B cell (primary cell): Measurements from ENCODE around the gene ZNF780A.

Source experiments
- CTCF ChIP-seq: fragments of 200-600 bp; IDR thresholded peaks from one replicate; pipeline ENCODE4 v1.8.0; 2022; ENCODE audit warnings: antibody characterized with exemption, mild to moderate bottlenecking
- EZH2 ChIP-seq: IDR thresholded peaks from 2 replicates; pipeline ENCODE4 v1.6.1; 2012; ENCODE audit warnings: borderline replicate concordance, low read depth, mild to moderate bottlenecking, moderate library complexity, low read length; ENCODE audit not compliant: insufficient read depth, poor library complexity, severe bottlenecking

GRCh38 chr19:40056505-40056904 is 34.2 kb downstream of the ZNF780A start:
- TF ChIP-seq CTCF (no peak), EZH2 (no peak)
